Measurements from ENCODE around the gene JAGN1. TPM values are rescaled to one million over a fixed set of nuclear protein-coding genes. Genes with fewer than 3 reads are reported as not detected.

JAGN1 gene
- polyA plus RNA-seq, 1 of the 3 experiments (the other 2 are of a cell fraction) = 41.6 TPM

DNA sequence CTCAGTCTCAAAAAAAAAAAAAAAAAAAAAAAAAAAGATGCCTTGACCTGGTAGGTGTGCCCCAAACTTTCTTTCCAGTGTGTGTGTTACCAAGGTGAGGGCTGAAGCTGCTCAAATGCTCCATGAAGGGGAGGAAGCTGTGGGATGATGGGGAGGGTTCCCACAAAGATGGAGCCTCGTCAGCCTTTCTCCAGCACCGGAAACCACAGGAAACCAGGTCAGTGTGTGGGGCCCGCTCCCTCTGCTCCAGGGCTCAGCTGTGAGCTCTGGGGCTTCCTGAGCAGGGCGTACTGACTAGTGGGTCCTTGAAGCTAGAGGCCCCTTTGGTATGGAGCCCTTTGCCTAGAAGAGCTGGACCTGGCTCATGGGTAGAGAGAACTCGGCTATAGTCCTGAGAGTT lies 11.6 kb downstream of the JAGN1 start:
- H3K4me2 ChIP-seq = no peak overlapping the region
- peaks cover 6 to 12% of the 10 kb centered on the region in 2 experiments; a peak in 3 of 4 replicates for H3K4me1 ChIP-seq (ENCODE audit: control insufficient read depth in 1 of 2, insufficient read depth in 2 of 2, low read depth in 1 of 2, low read length in 1 of 2)
- H3K27ac ChIP-seq (ENCODE audit: low read depth in 2 of 2, low read length in 1 of 2) = no peak overlapping the region
- no peaks in the 10 kb centered on the region for H3K9me3 ChIP-seq
- H3K9ac ChIP-seq = no peak overlapping the region
- H3K4me3 ChIP-seq (ENCODE audit: low read depth in 2 of 2, low read length in 1 of 2) = no peak overlapping the region
- WGBS (ENCODE audit: low lambda C conversion rate) = 100% methylated on average over 1 of the region's 5 CpGs
- H3F3A ChIP-seq (replicated peaks; ENCODE audit: insufficient read depth) = peaks cover 10% of the 10 kb centered on the region
- no peaks in the 10 kb centered on the region for H3K79me2 ChIP-seq (ENCODE audit: insufficient read depth)
- no peak for TF ChIP-seq NFIC (IDR thresholded peaks at IDR 0.05; ENCODE audit: borderline replicate concordance)
- TF ChIP-seq, protein P1, sequence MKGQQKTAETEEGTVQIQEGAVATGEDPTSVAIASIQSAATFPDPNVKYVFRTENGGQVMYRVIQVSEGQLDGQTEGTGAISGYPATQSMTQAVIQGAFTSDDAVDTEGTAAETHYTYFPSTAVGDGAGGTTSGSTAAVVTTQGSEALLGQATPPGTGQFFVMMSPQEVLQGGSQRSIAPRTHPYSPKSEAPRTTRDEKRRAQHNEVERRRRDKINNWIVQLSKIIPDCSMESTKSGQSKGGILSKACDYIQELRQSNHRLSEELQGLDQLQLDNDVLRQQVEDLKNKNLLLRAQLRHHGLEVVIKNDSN (IDR thresholded peaks at IDR 0.05; ENCODE audit: borderline replicate concordance, low read depth) = no peak
- TF ChIP-seq YY1 (IDR thresholded peaks at IDR 0.05; ENCODE audit: low read depth) = no peak
- TF ChIP-seq CTCF (IDR thresholded peaks at IDR 0.05) = no peak
- no peak for TF ChIP-seq IRF3 (IDR thresholded peaks at IDR 0.05; ENCODE audit: low read depth, low read length)
- no peak for TF ChIP-seq NRF1 (IDR thresholded peaks at IDR 0.05; ENCODE audit: low read depth, low read length)
- TF ChIP-seq RCOR1 (IDR thresholded peaks at IDR 0.05; ENCODE audit: low read length) = no peak
- no peak for TF ChIP-seq REST (IDR thresholded peaks at IDR 0.05; ENCODE audit: low read depth, low read length)
- TF ChIP-seq SMC3 (IDR thresholded peaks at IDR 0.05; ENCODE audit: low read depth, low read length) = no peak
- TF ChIP-seq MXI1 (IDR thresholded peaks at IDR 0.05; ENCODE audit: low read depth, low read length) = no peak
- no peak for TF ChIP-seq SIN3A (IDR thresholded peaks at IDR 0.05; ENCODE audit: borderline replicate concordance, low read depth, low read length)
- TF ChIP-seq RXRA (IDR thresholded peaks at IDR 0.05; ENCODE audit: borderline replicate concordance, low read depth) = no peak
- no peak for TF ChIP-seq RFX5 (IDR thresholded peaks at IDR 0.05; ENCODE audit: low read length)
- no peak for TF ChIP-seq PBX3 (IDR thresholded peaks at IDR 0.05)
- DNase-seq = no peak
- H3K36me3 ChIP-seq (replicated peaks in 1 of 2; ENCODE audit: control insufficient read depth in 1 of 2, insufficient read depth in 2 of 2, low read length in 1 of 2) = no peaks in the 10 kb centered on the region
- H3K27me3 ChIP-seq (ENCODE audit: insufficient read depth) = no peaks in the 10 kb centered on the region
- H3K9me2 ChIP-seq = no peaks in the 10 kb centered on the region
- ChIA-PET POLR2A (interaction anchor here (0.7 kb wide), 1 partner anchor 63 kb away, joined by 4 read pairs; no protein-coding TSS in a partner anchor), CTCF (interaction anchor here (0.6 to 1.0 kb wide), 3 partner anchors 11 to 92 kb away, joined by 3 to 4 read pairs (median 3); no protein-coding TSS in a partner anchor)
- H4K20me1 ChIP-seq (ENCODE audit: insufficient read depth) = no peaks in the 10 kb centered on the region
- H2AFZ ChIP-seq (ENCODE audit: low read depth) = no peak overlapping the region
